A673 (cell line): Measurements from ENCODE around the gene P2RY6. TPM values are rescaled to one million over a fixed set of nuclear protein-coding genes. Genes with fewer than 3 reads are reported as not detected.

Experiments
- BruUV-seq: library from RNA; stranded (reverse); fragments of 400-500 nt; replicated peaks from 2 replicates; lab custom pipeline; 2021; lab: Mats Ljungman, UMichigan
- CTCF ChIA-PET: fragments of 300-600 bp; sonication (Branson Sonifier 250); formaldehyde crosslinking; loops from one replicate; lab custom pipeline; 2022; ENCODE audit warnings: antibody characterized with exemption; lab: Charles Lee
- POLR2A ChIA-PET: fragments of 300-600 bp; sonication (Branson Sonifier 250); formaldehyde crosslinking; loops from one replicate; lab custom pipeline; 2022; ENCODE audit warnings: antibody characterized with exemption; ENCODE audit not compliant: low non-redundant PET; lab: Charles Lee
- DNase-seq: peaks from one replicate; pipeline ENCODE4 v3.0.0-alpha.2; 2015; ENCODE audit warnings: low spot score
- H3K27ac ChIP-seq: fragments of 200-600 bp; sonication (generic); 2 replicates; pipeline ENCODE4 v1.5.1; 2016; ENCODE audit warnings: mixed run types, low read depth, mild to moderate bottlenecking, mixed read lengths, antibody characterized with exemption, low read length; ENCODE audit not compliant: poor library complexity, severe bottlenecking
- H3K27me3 ChIP-seq: fragments of 200-600 bp; sonication (generic); replicated peaks from 2 replicates; pipeline ENCODE4 v1.6.1; 2017; ENCODE audit warnings: mixed run types, low read depth, mild to moderate bottlenecking, mixed read lengths, antibody characterized with exemption, low read length; ENCODE audit not compliant: insufficient read depth, poor library complexity
- H3K36me3 ChIP-seq: fragments of 200-600 bp; sonication (generic); 2 replicates; pipeline ENCODE4 v1.6.1; 2016; ENCODE audit warnings: mixed run types, mild to moderate bottlenecking, mixed read lengths, antibody characterized with exemption, low read length; ENCODE audit not compliant: insufficient read depth, poor library complexity, severe bottlenecking
- H3K4me1 ChIP-seq: fragments of 200-600 bp; sonication (generic); 2 replicates; pipeline ENCODE4 v1.6.1; 2017; ENCODE audit warnings: mixed run types, mild to moderate bottlenecking, mixed read lengths, antibody characterized with exemption, low read length; ENCODE audit not compliant: insufficient read depth, poor library complexity, severe bottlenecking
- H3K4me3 ChIP-seq: fragments of 200-600 bp; sonication (generic); 2 replicates; pipeline ENCODE4 v1.5.1; 2016; ENCODE audit warnings: low read depth, mixed run types, mild to moderate bottlenecking, mixed read lengths, low read length; ENCODE audit not compliant: poor library complexity, severe bottlenecking
- H3K9me3 ChIP-seq: fragments of 200-600 bp; sonication (generic); 2 replicates; pipeline ENCODE4 v1.6.1; 2016; ENCODE audit warnings: mixed run types, low read depth, mild to moderate bottlenecking, mixed read lengths, antibody characterized with exemption, low read length; ENCODE audit not compliant: poor library complexity, severe bottlenecking
- CTCF ChIP-seq: fragments of 300-800, 200-600 bp; sonication (generic); conservative IDR thresholded peaks from 2 replicates; pipeline ENCODE4 v1.5.1; 2017; ENCODE audit warnings: low read depth, mild to moderate bottlenecking, antibody characterized with exemption, low read length, moderate library complexity, mixed read lengths
- EZH2 ChIP-seq: fragments of 200-600 bp; sonication (generic); IDR thresholded peaks from 2 replicates; pipeline ENCODE4 v1.6.1; 2017; ENCODE audit warnings: borderline replicate concordance, low read depth, mild to moderate bottlenecking, mixed read lengths, antibody characterized with exemption, low read length; ENCODE audit not compliant: poor library complexity, severe bottlenecking
- intact Hi-C: fragments of 100-400 bp; cut with micrococcal nuclease; formaldehyde crosslinking; loops from one replicate; pipeline ENCODE4 v1.10.0; 2022; ENCODE audit not compliant: unreplicated experiment
- total RNA-seq: library from RNA; stranded (reverse); gene quantifications from 2 replicates; pipeline ENCODE4 v1.2.3, GENCODE V29; 2021

P2RY6 gene
- total RNA-seq, 1 experiment from 2014 or later, result 0.43 TPM

GRCh38 chr11:73269459-73270015, 2.6 kb upstream of the P2RY6 start:
- BruUV-seq, result no TSS peak
- POLR2A ChIA-PET, result no interaction called here
- intact Hi-C loops, result no loop called here

GRCh38 chr11:73270016-73270854, 1.9 kb upstream of the P2RY6 start:
- POLR2A ChIA-PET, result interaction anchor here (0.6 kb wide), 1 partner anchor 372 kb away, joined by 4 read pairs; no protein-coding TSS in a partner anchor

More at GRCh38 chr11:73269459-73270015, 2.6 kb upstream of the P2RY6 start:
- Histone ChIP-seq H3K9me3 (no peaks in the 10 kb centered on the region), H3K4me1 (no peaks in the 10 kb centered on the region), H3K27ac (no peak overlapping the region), H3K4me3 (no peak overlapping the region), H3K36me3 (no peaks in the 10 kb centered on the region), H3K27me3 (peaks cover 12% of the 10 kb centered on the region)
- CTCF ChIA-PET, result no interaction called here
- DNase-seq, result no peak
- no peak for TF ChIP-seq CTCF
- no peak for TF ChIP-seq EZH2

More at GRCh38 chr11:73270016-73270854, 1.9 kb upstream of the P2RY6 start:
- no TSS peak for BruUV-seq
- Histone ChIP-seq H3K36me3 (no peaks in the 10 kb centered on the region), H3K27ac (no peak overlapping the region), H3K27me3 (peaks cover 5% of the 10 kb centered on the region), H3K9me3 (no peaks in the 10 kb centered on the region), H3K4me3 (no peak overlapping the region), H3K4me1 (no peaks in the 10 kb centered on the region)
- CTCF ChIA-PET, result no interaction called here
- intact Hi-C loops, result no loop called here
- DNase-seq, result no peak
- TF ChIP-seq EZH2 (no peak), CTCF (no peak)
